Smooth muscle cell (in vitro differentiated cells): ENCODE measurements around the gene UMAD1. TPM values are rescaled to one million over a fixed set of nuclear protein-coding genes. Genes with fewer than 3 reads are reported as not detected.
A peak's percentile ranks its signal among the peaks of the same experiment; 100 is the strongest.

Source experiments
- DNase-seq: peaks from one replicate; lab custom pipeline; 2025; ENCODE audit not compliant: unreplicated experiment; lab: John Stamatoyannopoulos, UW
- H2AFZ ChIP-seq: fragments of 200-600 bp; sonication (generic); 2 replicates; pipeline ENCODE4 v1.6.0; 2016; ENCODE audit warnings: antibody characterized with exemption, low read depth, mild to moderate bottlenecking
- H3F3A ChIP-seq: fragments of 200-600 bp; sonication (generic); 2 replicates; pipeline ENCODE4 v1.6.0; 2017; ENCODE audit warnings: antibody characterized with exemption, low read depth
- H3K27ac ChIP-seq: fragments of 200-600 bp; sonication (generic); 2 replicates; pipeline ENCODE4 v1.5.1; 2016; ENCODE audit warnings: low read depth, mild to moderate bottlenecking
- H3K27me3 ChIP-seq: fragments of 200-600 bp; sonication (generic); 2 replicates; pipeline ENCODE4 v1.6.1; 2016; ENCODE audit warnings: low read depth, mild to moderate bottlenecking
- H3K36me3 ChIP-seq: fragments of 200-600 bp; sonication (generic); 2 replicates; pipeline ENCODE4 v1.5.1; 2016; ENCODE audit warnings: low read depth
- H3K4me1 ChIP-seq: fragments of 200-600 bp; sonication (generic); 2 replicates; pipeline ENCODE4 v1.5.1; 2016; ENCODE audit warnings: low read depth
- H3K4me2 ChIP-seq: fragments of 200-600 bp; sonication (generic); 2 replicates; pipeline ENCODE4 v1.6.0; 2016; ENCODE audit warnings: mild to moderate bottlenecking
- H3K4me3 ChIP-seq: fragments of 200-600 bp; sonication (generic); 2 replicates; pipeline ENCODE4 v1.5.1; 2016; ENCODE audit warnings: mild to moderate bottlenecking
- H3K79me2 ChIP-seq: fragments of 200-600 bp; sonication (generic); 2 replicates; pipeline ENCODE4 v1.6.0; 2016; ENCODE audit warnings: low read depth, mild to moderate bottlenecking
- H3K9ac ChIP-seq: fragments of 200-600 bp; sonication (generic); 2 replicates; pipeline ENCODE4 v1.6.0; 2016; ENCODE audit warnings: low read depth
- H3K9me3 ChIP-seq: fragments of 200-600 bp; sonication (generic); replicated peaks from 2 replicates; pipeline ENCODE4 v1.5.1; 2016; ENCODE audit warnings: low read depth
- H4K20me1 ChIP-seq: fragments of 200-600 bp; sonication (generic); 2 replicates; pipeline ENCODE4 v1.6.0; 2016; ENCODE audit warnings: low read depth
- CTCF ChIP-seq: fragments of 200-600 bp; sonication (generic); IDR thresholded peaks from 2 replicates; pipeline ENCODE4 v1.5.1; 2017; ENCODE audit warnings: borderline replicate concordance, mild to moderate bottlenecking, antibody characterized with exemption; ENCODE audit not compliant: insufficient read depth, poor library complexity, severe bottlenecking
- WGBS: methylation state at CpG from one replicate; pipeline ENCODE4 v1.1.7; 2016; ENCODE audit warnings: low lambda C conversion rate; 5-methylcytosine and 5-hydroxymethylcytosine counted together
- polyA plus RNA-seq: library from polyadenylated mRNA; unstranded; fragments of >200 nt; fragmentation: Nextera tagmentation; extraction: Ambion mirVana; gene quantifications from 2 replicates; pipeline ENCODE4 v1.2.1, GENCODE V29; 2016
- total RNA-seq: library from RNA; depleted of rRNA; stranded (reverse); fragments of >200 nt; gene quantifications from 2 replicates; pipeline ENCODE4 v1.2.3, GENCODE V29; 2014

Gene UMAD1
- total and polyA plus RNA-seq, 2 experiments from 2014 or later, result 13.7 to 24.3 TPM

GRCh38 chr7:7650682-7651206 lies 10.2 kb downstream of the UMAD1 start:
- no peak overlapping the region for H3K4me2 ChIP-seq
- TF ChIP-seq CTCF, result no peak
- 100% methylated on average over 2 of the region's 2 CpGs for WGBS
- no peaks in the 10 kb centered on the region for H3K27me3 ChIP-seq
- no peak overlapping the region for H3K4me3 ChIP-seq
- H4K20me1 ChIP-seq, result peaks cover 5% of the 10 kb centered on the region
- no peak overlapping the region for H2AFZ ChIP-seq
- H3K9ac ChIP-seq, result no peak overlapping the region
- H3K9me3 ChIP-seq, result no peaks in the 10 kb centered on the region
- H3K27ac ChIP-seq, result peak overlapping the region; percentile 26
- H3K36me3 ChIP-seq, result no peaks in the 10 kb centered on the region
- no peak for DNase-seq
- peaks cover 14% of the 10 kb centered on the region for H3F3A ChIP-seq
- H3K79me2 ChIP-seq, result peaks cover 42% of the 10 kb centered on the region
- peaks cover 4% of the 10 kb centered on the region for H3K4me1 ChIP-seq

GRCh38 chr7:7651479-7651878 lies 10.9 kb downstream of the UMAD1 start:
- peaks cover 48% of the 10 kb centered on the region for H3K79me2 ChIP-seq
- no peak overlapping the region for H3K4me3 ChIP-seq
- no peak overlapping the region for H3K4me2 ChIP-seq
- peak overlapping the region; percentile 26 for H3K27ac ChIP-seq
- TF ChIP-seq CTCF, result no peak
- H3K4me1 ChIP-seq, result peaks cover 4% of the 10 kb centered on the region
- peaks cover 5% of the 10 kb centered on the region for H4K20me1 ChIP-seq
- H2AFZ ChIP-seq, result no peak overlapping the region
- H3K27me3 ChIP-seq, result no peaks in the 10 kb centered on the region
- H3K9ac ChIP-seq, result no peak overlapping the region
- DNase-seq, result no peak
- 45% methylated on average over 3 of the region's 3 CpGs for WGBS
- no peaks in the 10 kb centered on the region for H3K9me3 ChIP-seq
- peaks cover 14% of the 10 kb centered on the region for H3F3A ChIP-seq
- H3K36me3 ChIP-seq, result no peaks in the 10 kb centered on the region

GRCh38 chr7:7652798-7653540 lies 12.4 kb downstream of the UMAD1 start:
- Histone ChIP-seq H3K79me2 (peaks cover 51% of the 10 kb centered on the region), H3F3A (peaks cover 14% of the 10 kb centered on the region), H3K4me2 (no peak overlapping the region), H3K4me1 (peaks cover 4% of the 10 kb centered on the region), H3K27ac (no peak overlapping the region), H3K27me3 (no peaks in the 10 kb centered on the region), H4K20me1 (peaks cover 5% of the 10 kb centered on the region), H2AFZ (no peak overlapping the region), H3K36me3 (no peaks in the 10 kb centered on the region), H3K9me3 (no peaks in the 10 kb centered on the region), H3K4me3 (no peak overlapping the region), H3K9ac (no peak overlapping the region)
- 92% methylated on average over 1 of the region's 1 CpG for WGBS
- no peak for TF ChIP-seq CTCF
- no peak for DNase-seq
